LNCAP (cell line): Measurements from ENCODE around the gene GATA2.

ENCODE experiments used
- TF ChIP-seq, protein P1 (sequence below): fragments of 450-650 bp; IDR thresholded peaks from 2 replicates; pipeline ENCODE4 v1.5.1; 2017; ENCODE audit warnings: mild to moderate bottlenecking

Gene GATA2

DNA sequence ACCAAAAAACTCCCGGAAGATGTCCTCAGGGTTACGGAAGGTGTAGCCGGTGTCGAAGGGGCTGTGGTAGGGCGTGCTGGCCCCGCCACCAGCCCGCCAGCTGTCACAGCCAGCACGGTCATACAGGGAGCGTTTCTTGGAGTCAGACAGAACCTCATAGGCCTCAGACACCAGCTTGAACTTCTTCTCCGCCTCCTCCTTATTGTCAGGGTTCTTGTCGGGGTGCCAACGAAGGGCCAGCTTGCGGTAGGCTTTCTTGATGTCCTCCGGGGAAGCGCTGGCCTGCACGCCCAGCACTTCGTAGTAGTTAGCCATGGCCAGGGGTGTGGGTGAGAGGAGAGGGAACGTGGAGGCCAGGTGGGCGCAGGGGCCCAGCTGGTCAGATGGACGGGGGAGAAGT lies 30.1 kb downstream of the GATA2 start:
- TF ChIP-seq, protein P1, sequence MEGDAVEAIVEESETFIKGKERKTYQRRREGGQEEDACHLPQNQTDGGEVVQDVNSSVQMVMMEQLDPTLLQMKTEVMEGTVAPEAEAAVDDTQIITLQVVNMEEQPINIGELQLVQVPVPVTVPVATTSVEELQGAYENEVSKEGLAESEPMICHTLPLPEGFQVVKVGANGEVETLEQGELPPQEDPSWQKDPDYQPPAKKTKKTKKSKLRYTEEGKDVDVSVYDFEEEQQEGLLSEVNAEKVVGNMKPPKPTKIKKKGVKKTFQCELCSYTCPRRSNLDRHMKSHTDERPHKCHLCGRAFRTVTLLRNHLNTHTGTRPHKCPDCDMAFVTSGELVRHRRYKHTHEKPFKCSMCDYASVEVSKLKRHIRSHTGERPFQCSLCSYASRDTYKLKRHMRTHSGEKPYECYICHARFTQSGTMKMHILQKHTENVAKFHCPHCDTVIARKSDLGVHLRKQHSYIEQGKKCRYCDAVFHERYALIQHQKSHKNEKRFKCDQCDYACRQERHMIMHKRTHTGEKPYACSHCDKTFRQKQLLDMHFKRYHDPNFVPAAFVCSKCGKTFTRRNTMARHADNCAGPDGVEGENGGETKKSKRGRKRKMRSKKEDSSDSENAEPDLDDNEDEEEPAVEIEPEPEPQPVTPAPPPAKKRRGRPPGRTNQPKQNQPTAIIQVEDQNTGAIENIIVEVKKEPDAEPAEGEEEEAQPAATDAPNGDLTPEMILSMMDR: no peak

DNA sequence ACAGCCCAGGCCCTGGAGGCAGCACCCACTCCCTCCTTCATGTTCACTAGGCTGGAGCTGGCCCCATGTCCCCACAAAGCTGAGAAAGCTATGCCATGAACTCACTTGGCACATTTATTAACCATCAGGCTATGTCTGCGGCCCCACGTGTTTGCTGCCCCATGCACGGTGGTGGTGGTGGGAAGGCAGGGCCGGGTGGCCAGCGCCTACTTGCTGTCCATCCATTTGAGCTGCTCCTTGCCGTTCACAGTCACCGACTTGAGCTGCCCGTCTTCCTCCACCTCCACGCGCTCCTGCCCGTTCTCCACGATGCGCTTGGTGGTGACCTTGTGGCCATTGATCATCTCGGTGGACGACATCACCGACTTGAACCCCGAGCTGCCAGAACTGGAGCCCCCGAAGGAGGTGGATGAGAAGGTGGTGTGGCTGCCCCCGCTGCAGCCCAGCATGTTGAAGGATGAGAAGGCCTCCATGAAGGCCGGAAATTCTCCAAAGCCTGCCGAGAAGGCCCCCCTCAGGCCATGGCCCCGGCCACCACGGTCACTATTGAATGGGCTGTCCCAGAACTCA lies 30.6 kb downstream of the GATA2 start:
- TF ChIP-seq, protein P1: no peak

DNA sequence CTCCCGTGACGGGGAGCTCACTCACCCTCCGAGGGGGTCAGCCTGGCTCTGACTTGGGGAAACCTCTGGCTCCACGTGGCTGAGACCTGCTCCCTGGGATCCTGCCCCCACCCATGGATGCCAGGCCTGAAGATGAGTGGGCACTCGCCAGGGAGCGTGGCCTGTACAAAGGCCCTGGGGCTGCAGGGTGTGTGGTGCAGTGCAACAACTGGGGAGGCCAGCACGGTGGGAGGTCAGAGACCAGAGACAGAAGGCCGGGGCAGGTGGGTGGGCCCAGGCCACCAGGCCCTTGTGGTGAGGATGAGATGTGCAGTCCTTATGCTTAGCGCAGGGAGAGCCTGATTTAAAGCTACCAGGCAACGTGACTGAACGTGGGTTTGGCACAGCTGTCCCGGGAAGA lies 31.3 kb downstream of the GATA2 start:
- TF ChIP-seq, protein P1: no peak

DNA sequence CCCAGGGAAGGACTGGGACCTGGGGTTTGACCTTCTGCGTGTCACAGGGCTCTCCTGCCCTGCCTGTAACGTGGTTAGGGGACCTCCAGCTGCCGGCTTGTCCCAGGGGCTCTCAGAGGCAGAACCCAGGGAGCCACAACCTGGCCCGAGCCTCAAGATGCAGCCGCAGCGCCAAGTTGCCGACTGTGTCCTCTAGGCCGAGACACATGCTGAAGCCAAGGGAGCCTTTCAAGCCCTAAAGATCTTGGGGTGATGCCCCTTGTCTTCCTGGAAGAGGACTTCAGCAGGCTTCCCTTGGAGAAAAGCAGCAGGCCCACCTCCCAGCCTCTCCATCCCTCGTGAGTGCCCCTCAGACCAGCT lies 33.6 kb downstream of the GATA2 start:
- TF ChIP-seq, protein P1: no peak

DNA sequence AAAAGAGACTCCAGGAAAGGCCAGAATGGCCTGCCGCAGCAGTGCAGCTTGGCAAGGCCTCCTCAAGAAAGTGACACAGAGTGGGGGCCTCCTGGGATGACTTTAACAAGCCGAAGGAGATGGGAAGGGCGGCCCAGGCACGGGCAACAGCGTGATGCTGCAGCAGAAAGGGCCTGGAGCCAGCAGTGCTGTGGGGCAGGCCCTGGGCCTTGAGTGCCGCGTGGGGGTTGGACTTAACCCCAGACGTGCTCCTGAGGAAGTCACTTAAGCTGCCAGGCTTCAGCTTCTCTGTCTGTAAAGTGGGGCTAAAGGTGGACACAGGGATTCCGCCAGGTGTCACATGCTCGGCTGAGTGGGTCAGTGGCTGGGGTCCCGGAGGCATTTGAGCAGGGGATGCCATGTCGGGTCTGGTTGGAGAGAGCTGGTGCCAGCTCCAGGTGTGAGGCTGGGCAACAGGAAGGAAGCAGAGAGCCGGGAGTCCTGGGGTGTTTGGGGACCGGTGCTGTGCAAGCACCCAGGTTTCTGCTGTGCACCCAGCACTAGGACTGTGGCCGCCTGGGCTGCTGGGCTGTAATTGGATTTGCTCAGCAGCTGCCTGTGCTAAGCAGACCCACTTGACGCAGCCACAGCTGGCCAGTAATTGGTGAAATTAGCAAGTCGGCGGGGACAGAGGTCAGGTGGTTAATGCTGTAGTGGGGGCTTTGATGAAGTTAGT lies 34.1 kb downstream of the GATA2 start:
- TF ChIP-seq, protein P1: no peak

DNA sequence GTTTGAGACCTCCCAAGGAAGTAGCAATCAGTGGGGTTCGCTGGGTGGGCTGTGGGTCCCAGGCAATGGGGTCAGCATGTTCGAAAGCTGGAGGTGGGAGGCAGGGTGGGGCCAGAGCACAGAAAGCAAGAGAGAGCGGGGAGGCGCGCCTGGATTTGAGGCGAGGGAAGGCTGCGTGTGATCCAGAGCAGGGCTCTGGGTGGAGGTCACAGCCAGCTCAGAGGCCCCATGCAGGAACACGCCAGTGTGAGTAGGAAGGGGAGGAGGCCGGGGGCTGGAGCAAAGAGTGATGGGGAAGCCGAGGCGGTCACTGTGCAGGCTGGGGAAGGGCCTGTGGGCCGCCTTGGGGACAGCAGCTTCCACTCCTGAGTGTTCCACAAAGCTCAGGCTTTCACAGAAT lies 35.1 kb downstream of the GATA2 start:
- TF ChIP-seq, protein P1: no peak

DNA sequence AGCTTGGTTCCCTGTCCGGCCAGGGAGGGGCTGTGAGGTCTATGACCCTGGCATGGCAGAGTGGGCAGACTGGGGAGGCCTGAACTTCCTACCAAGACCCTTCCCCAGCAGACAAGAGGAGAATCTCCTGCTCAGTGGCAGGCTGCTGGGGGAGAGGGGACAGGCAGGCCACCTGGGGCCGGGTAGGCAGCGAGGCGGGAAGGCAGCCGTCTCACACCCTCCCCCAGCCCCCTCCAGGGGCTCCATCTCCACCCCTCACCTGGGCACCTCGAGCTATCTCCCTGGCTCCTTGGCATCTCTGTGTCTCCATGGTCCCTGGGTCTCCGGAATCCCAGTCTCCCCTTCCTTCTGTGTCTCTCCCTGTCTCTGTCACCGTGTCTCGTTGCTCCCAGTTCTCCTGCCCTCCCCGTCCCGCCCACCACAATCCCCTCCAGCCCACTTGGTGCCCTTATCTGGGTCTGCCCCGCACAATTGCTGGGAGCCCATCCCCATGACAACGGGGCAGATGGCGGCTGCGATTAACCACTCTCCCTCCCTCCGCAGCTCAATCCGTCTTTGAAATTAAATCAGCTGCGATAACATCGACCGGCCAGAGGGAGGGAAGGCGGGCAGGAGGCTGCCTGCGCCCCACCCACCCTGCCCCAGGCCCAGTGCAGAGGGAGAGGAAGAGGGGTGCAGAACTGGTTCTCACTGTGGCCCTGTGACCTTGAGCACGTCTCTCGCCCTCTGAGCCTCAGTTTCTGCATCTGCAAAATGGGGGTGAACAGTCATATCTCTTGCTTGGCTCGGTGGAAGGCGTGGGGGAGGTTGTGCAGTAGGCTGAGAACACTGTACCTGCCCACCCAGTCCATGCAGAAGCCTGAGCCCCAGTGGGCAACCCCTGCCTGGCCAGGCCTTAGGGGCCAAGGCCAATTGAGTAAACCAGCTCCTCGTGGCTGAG lies 36.0 kb downstream of the GATA2 start:
- TF ChIP-seq, protein P1: no peak
